Testis (tissue), 3 donors: ENCODE measurements around the gene RIPOR1. TPM values are rescaled to one million over a fixed set of nuclear protein-coding genes. Genes with fewer than 3 reads are reported as not detected.

Experiments
- DNase-seq: peaks from one replicate; pipeline ENCODE4 v3.0.0-alpha.2; 2019
- H3K27ac ChIP-seq, 2 donors: fragments of 200-600 bp; sonication (generic); one replicate each; pipeline ENCODE4 v1.5.1; 2019
- H3K27me3 ChIP-seq: fragments of 200-600 bp; sonication (generic); one replicate; pipeline ENCODE4 v1.5.1; 2019
- H3K36me3 ChIP-seq: fragments of 200-600 bp; sonication (generic); one replicate; pipeline ENCODE4 v1.5.1; 2017; ENCODE audit warnings: low read depth; ENCODE audit errors: missing control alignments
- H3K4me1 ChIP-seq: fragments of 200-600 bp; sonication (generic); one replicate; pipeline ENCODE4 v1.5.1; 2019
- H3K4me3 ChIP-seq, 2 donors: fragments of 200-600 bp; sonication (generic); one replicate each; pipeline ENCODE4 v1.5.1; 2017 to 2019
- H3K9me3 ChIP-seq: fragments of 200-600 bp; sonication (generic); one replicate; pipeline ENCODE4 v1.5.1; 2017
- POLR2A ChIP-seq: fragments of 450-650 bp; IDR thresholded peaks from one replicate; pipeline ENCODE4 v1.6.1; 2017; ENCODE audit warnings: antibody characterized with exemption, mild to moderate bottlenecking, moderate library complexity
- WGBS, 2 donors: methylation state at CpG; one replicate each; pipeline ENCODE4 v1.1.5; 2018; 5-methylcytosine and 5-hydroxymethylcytosine counted together
- intact Hi-C: fragments of 100-400 bp; cut with DNase I; formaldehyde crosslinking; loops from one replicate; pipeline ENCODE4 v1.15.1; 2023; ENCODE audit warnings: low total_unique reads
- polyA plus RNA-seq: library from polyadenylated mRNA; stranded (reverse); fragments of 350-450 nt; fragmentation: Illumina TruSeq; extraction: RNeasy Lipid Tissue Mini Kit (QIAGEN cat#74804); gene quantifications from one replicate; pipeline ENCODE4 v1.2.3, GENCODE V29; 2014; ENCODE audit warnings: low read depth, low replicate concordance; ENCODE audit not compliant: insufficient read depth
- total RNA-seq, 2 donors: library from RNA; depleted of rRNA; stranded (reverse); fragments of >200 nt; gene quantifications; one replicate each; pipeline ENCODE4 v1.2.3, GENCODE V29; 2016
- TF ChIP-seq, protein P1 (sequence below), 3 experiments: fragments of 450-650 bp in 2 of 3; fragments of 200-600 bp in 1 of 3; sonication (generic) in 1 of 3; IDR thresholded peaks; one replicate each; pipeline ENCODE4 v1.5.1; 2016 to 2019; ENCODE audit warnings: antibody characterized with exemption in 3 of 3, mild to moderate bottlenecking in 2 of 3, moderate library complexity in 1 of 3

Gene RIPOR1
- total and polyA plus RNA-seq, 3 donors from 2014 or later = 36.1 to 109 (median 79.4) TPM

DNA sequence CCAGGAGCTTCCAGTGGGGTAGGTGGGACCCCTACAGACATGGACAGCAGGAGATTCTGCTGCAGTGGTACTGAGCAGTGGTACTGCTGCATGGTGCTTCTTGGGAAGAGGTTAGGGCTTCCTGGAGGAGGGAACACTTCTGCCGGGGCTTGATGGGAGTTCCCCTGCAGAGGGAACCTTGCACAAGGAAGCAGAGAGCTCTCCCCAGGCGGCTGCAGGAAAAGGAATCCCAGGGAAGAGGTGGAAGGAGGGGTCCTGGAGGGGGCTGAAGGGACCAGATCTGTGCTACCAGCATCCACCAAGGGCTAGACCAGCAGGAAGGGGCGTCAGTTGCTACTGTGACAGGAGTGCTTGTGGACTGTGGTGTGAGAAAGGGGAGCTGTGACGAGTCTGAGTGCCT, 10.6 kb downstream of the RIPOR1 start:
- intact Hi-C loops = no loop called here
- H3K36me3 ChIP-seq = no peaks in the 10 kb centered on the region

DNA sequence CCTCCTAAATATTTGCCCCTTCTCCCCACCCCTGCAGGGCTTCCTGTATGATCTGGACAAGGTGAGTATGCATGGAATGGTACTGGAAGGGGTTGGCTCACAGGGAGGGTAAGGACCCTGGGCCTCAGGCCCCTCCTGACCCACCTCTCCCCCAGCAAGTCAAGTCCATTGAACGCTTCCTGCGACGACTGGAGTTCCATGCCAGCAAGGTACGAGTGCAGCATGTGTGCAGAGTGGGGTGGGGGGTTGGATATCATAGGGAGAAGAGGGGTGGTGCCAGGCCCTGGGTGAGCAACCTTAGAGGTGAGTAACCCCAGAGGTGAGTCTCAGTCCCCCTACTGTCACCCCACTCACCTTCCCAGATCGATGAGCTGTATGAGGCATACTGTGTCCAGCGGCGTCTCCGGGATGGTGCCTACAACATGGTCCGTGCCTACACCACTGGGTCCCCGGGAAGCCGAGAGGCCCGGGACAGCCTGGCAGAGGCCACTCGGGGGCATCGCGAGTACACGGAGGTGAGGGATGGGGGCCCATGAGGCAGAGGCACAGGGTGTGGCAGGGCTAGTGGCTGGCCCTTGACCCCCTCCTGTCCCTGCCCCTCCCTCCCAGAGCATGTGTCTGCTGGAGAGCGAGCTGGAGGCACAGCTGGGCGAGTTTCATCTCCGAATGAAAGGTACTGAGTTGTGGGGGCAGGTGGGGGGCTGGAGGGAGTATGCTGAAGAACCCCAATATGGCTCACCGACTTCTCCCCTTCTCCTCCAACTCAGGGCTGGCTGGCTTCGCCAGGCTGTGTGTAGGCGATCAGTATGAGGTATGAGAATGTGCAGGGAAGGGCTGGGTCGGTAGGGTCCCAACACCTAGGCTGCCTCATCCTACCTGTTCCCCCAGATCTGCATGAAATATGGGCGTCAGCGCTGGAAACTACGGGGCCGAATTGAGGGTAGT, 11.3 kb downstream of the RIPOR1 start:
- TF ChIP-seq POLR2A = no peak
- TF ChIP-seq, protein P1, sequence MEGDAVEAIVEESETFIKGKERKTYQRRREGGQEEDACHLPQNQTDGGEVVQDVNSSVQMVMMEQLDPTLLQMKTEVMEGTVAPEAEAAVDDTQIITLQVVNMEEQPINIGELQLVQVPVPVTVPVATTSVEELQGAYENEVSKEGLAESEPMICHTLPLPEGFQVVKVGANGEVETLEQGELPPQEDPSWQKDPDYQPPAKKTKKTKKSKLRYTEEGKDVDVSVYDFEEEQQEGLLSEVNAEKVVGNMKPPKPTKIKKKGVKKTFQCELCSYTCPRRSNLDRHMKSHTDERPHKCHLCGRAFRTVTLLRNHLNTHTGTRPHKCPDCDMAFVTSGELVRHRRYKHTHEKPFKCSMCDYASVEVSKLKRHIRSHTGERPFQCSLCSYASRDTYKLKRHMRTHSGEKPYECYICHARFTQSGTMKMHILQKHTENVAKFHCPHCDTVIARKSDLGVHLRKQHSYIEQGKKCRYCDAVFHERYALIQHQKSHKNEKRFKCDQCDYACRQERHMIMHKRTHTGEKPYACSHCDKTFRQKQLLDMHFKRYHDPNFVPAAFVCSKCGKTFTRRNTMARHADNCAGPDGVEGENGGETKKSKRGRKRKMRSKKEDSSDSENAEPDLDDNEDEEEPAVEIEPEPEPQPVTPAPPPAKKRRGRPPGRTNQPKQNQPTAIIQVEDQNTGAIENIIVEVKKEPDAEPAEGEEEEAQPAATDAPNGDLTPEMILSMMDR (IDR thresholded peaks at IDR 0.05) = no peak
- 83 to 90% methylated on average over 9 to 27 of the region's 27 CpGs for whole genome bisulfite sequencing, 2 donors
- Histone ChIP-seq H3K9me3 (no peaks in the 10 kb centered on the region), H3K4me1 (peaks cover 38% of the 10 kb centered on the region), H3K27me3 (no peaks in the 10 kb centered on the region), H3K36me3 (no peaks in the 10 kb centered on the region), H3K4me3 (no peak overlapping the region), H3K27ac (no peak overlapping the region)
- no peak for DNase-seq
- intact Hi-C loops = loop anchor here (10.0 kb wide), 1 partner anchor 105 kb away; the partner anchor contains the start of gene CARMIL2

More for the DNA sequence above, 10.6 kb downstream of the RIPOR1 start:
- TF ChIP-seq, protein P1 (IDR thresholded peaks at IDR 0.05) = no peak
- TF ChIP-seq POLR2A = no peak
- Histone ChIP-seq H3K9me3 (no peaks in the 10 kb centered on the region), H3K27me3 (no peaks in the 10 kb centered on the region), H3K4me3 (no peak overlapping the region), H3K4me1 (peaks cover 43% of the 10 kb centered on the region), H3K27ac (no peak overlapping the region)
- 55 to 58% methylated on average over 4 of the region's 4 CpGs for WGBS, 2 donors
- DNase-seq = no peak

DNA sequence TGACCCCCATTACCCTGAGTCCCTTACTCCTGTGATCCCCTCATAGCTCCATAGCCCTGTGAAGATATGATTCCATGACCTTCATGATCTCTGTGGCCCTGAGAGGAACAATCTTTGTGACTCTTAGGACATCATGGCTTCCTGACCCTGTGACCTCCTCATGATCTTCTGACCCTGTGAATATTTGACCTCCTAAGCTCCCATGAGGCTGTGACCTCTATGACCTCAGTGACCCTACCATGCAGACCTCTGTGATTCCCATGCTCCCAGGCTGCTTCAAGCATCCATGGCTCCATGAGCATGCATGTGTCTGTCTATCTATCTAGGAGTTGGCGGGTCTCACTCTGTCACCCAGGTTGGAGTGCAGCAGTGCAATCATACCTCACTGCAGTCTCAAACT, 12.1 kb downstream of the RIPOR1 start:
- H3K36me3 ChIP-seq = no peaks in the 10 kb centered on the region
- TF ChIP-seq, protein P1 (IDR thresholded peaks at IDR 0.05) = no peak
- no peak for TF ChIP-seq POLR2A
- peaks cover 32% of the 10 kb centered on the region for H3K4me1 ChIP-seq
- DNase-seq = no peak
- intact Hi-C loops = loop anchor here (10.0 kb wide), 1 partner anchor 104 kb away; the partner anchor contains the start of gene CARMIL2
- H3K4me3 ChIP-seq = no peak overlapping the region
- H3K27ac ChIP-seq = no peak overlapping the region
- no peaks in the 10 kb centered on the region for H3K9me3 ChIP-seq
- 92 to 95% methylated on average over 1 of the region's 1 CpG for WGBS, 2 donors
- no peaks in the 10 kb centered on the region for H3K27me3 ChIP-seq

DNA sequence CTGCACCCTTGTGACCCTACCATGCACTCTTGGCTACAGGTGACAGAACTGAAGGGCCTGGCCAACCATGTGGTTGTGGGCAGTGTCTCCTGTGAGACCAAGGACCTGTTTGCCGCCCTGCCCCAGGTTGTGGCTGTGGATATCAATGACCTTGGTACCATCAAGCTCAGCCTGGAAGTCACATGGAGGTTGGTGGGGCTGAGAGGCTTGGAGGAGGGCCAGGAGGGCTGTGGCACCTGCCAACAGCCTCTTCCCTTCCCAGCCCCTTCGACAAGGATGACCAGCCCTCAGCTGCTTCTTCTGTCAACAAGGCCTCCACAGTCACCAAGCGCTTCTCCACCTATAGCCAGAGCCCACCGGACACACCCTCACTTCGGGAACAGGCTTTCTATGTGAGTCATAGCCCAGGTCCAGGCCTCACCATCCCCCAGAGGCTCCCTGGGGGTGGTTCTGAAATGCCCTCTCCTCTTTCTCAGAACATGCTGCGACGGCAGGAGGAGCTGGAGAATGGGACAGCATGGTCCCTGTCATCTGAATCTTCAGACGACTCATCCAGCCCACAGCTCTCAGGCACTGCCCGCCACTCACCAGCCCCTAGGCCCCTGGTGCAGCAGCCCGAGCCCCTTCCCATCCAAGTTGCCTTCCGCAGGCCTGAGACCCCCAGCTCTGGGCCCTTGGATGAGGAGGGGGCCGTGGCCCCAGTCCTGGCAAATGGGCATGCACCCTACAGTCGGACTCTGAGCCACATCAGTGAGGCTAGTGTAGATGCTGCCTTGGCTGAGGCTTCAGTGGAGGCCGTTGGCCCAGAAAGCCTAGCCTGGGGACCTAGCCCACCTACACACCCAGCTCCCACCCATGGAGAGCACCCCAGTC, 13.0 kb downstream of the RIPOR1 start:
- no peak for DNase-seq
- Histone ChIP-seq H3K4me1 (peaks cover 26% of the 10 kb centered on the region), H3K4me3 (no peak overlapping the region), H3K27ac (no peak overlapping the region), H3K27me3 (no peaks in the 10 kb centered on the region), H3K9me3 (no peaks in the 10 kb centered on the region), H3K36me3 (no peaks in the 10 kb centered on the region)
- 77 to 79% methylated on average over 7 to 14 of the region's 14 CpGs for WGBS, 2 donors
- no peak for TF ChIP-seq POLR2A
- TF ChIP-seq, protein P1 (IDR thresholded peaks at IDR 0.05) = no peak
- intact Hi-C loops = loop anchor here (10.0 kb wide), 1 partner anchor 103 kb away; the partner anchor contains the start of gene CARMIL2
